Measurements from ENCODE around the gene EBF3.

Gene EBF3

GRCh38 chr10:129852829-129853561 lies 111.1 kb downstream of the EBF3 start:
- DNase-seq (ENCODE audit: extremely low spot score), result no peak
- TF ChIP-seq CTCF (IDR thresholded peaks at IDR 0.05; ENCODE audit: control extremely low read depth, extremely low read depth, low read depth, missing control alignments), result no peak
- CTCF ChIA-PET, result interaction anchor here (1.2 kb wide), 1 partner anchor 9 kb away, joined by 3 read pairs; no protein-coding TSS in a partner anchor
- POLR2A ChIA-PET, result no interaction called here

GRCh38 chr10:129851941-129852640 lies 112.0 kb downstream of the EBF3 start:
- POLR2A ChIA-PET, result no interaction called here
- CTCF ChIA-PET, result interaction anchor here (1.2 kb wide), 1 partner anchor 8 kb away, joined by 3 read pairs; no protein-coding TSS in a partner anchor
- DNase-seq (ENCODE audit: extremely low spot score), result no peak
- no peak for TF ChIP-seq CTCF (IDR thresholded peaks at IDR 0.05; ENCODE audit: control extremely low read depth, extremely low read depth, low read depth, missing control alignments)

- ChIA-PET POLR2A (no interaction called here), CTCF (no interaction called here)
- TF ChIP-seq CTCF (IDR thresholded peaks at IDR 0.05; ENCODE audit: control extremely low read depth, extremely low read depth, low read depth, missing control alignments), result no peak
- no peak for DNase-seq (ENCODE audit: extremely low spot score)
Observed at GRCh38 chr10:129850790-129851189, 113.3 kb downstream of the EBF3 start.

GRCh38 chr10:129850316-129850715 lies 113.8 kb downstream of the EBF3 start:
- ChIA-PET POLR2A (no interaction called here), CTCF (no interaction called here)
- no peak for DNase-seq (ENCODE audit: extremely low spot score)
- TF ChIP-seq CTCF (IDR thresholded peaks at IDR 0.05; ENCODE audit: control extremely low read depth, extremely low read depth, low read depth, missing control alignments), result no peak

- TF ChIP-seq CTCF (IDR thresholded peaks at IDR 0.05; ENCODE audit: control extremely low read depth, extremely low read depth, low read depth, missing control alignments), result no peak
Observed at GRCh38 chr10:129849853-129850252, 114.2 kb downstream of the EBF3 start.

GRCh38 chr10:129849452-129849750 lies 114.7 kb downstream of the EBF3 start:
- no peak for TF ChIP-seq CTCF (IDR thresholded peaks at IDR 0.05; ENCODE audit: control extremely low read depth, extremely low read depth, low read depth, missing control alignments)
- POLR2A ChIA-PET, result no interaction called here
- CTCF ChIA-PET, result no interaction called here
- DNase-seq (ENCODE audit: extremely low spot score), result no peak

More at GRCh38 chr10:129849853-129850252, 114.2 kb downstream of the EBF3 start:
- POLR2A ChIA-PET, result no interaction called here
- no peak for DNase-seq (ENCODE audit: extremely low spot score)
- CTCF ChIA-PET, result no interaction called here
